Right lobe of liver (tissue), 5 donors: ENCODE data around the gene EXOSC9. TPM values are rescaled to one million over a fixed set of nuclear protein-coding genes. Genes with fewer than 3 reads are reported as not detected.

Source experiments
- total RNA-seq, 6 experiments: library from RNA; depleted of rRNA in 2 of 6; stranded (reverse); fragments of >200 nt in 2 of 6; fragmentation: NEBNext Ultra II Directional in 3 of 6; extraction: Animal tissue kit (Norgen Biotek cat#: 25700) in 3 of 6; gene quantifications; one replicate each; pipeline versions ENCODE4 v1.1.0 to v1.2.4, GENCODE V29; 2016 to 2023
- donor health status: DM: no; HTN: no; CAD: no.
- donor health status: DM: no; HTN: no; CAD: no.
- donor health status: DM: no; HTN: yes; CAD: no.
- donor health status: DM: no; HTN: yes; CAD: no.

Gene EXOSC9
- total RNA-seq, 6 experiments from 2014 or later = 3.6 to 12.5 (median 6.5) TPM

Other genes with a start within 250 kb of the EXOSC9 start
- 100 to 1,000 TPM in 3 of 6 experiments, 10 to 100 TPM in 3; 52.2 to 216 (median 97.8) TPM for gene ANXA5, start 104.3 kb upstream of the EXOSC9 start, total RNA-seq
- gene SMIM43, start 36.2 kb upstream of the EXOSC9 start, total RNA-seq = not detected
- gene CCNA2, start 22.6 kb downstream of the EXOSC9 start, total RNA-seq = 1 to 10 TPM in 3 of 6 experiments, under 1 TPM in 3; 0.15 to 4.3 (median 1.4) TPM
- gene BBS7, start 69.2 kb downstream of the EXOSC9 start, total RNA-seq = 1 to 10 TPM; 1.8 to 7.0 (median 3.6) TPM
- under 1 TPM in 2 of 6 experiments, not detected in 4; 0.09 to 0.10 TPM for gene TRPC3, start 150.7 kb downstream of the EXOSC9 start, total RNA-seq